Astrocyte of the cerebellum (primary cell): Measurements from ENCODE around the gene DMRT3.

Experiments used
- DNase-seq: peaks from one replicate; pipeline ENCODE4 v3.0.0-alpha.2; 2011; ENCODE audit warnings: low read depth
- H3K4me3 ChIP-seq: 2 replicates; pipeline ENCODE4 v1.5.1; 2011; ENCODE audit warnings: mild to moderate bottlenecking, low read depth, low read length, moderate library complexity
- CTCF ChIP-seq: IDR thresholded peaks from 2 replicates; pipeline ENCODE4 v1.5.1; 2012; ENCODE audit warnings: low read length, low read depth, moderate library complexity, mild to moderate bottlenecking; ENCODE audit errors: missing control alignments
- in situ Hi-C: cut with HindIII; loops from 2 replicates; pipeline ENCODE4 v1.10.0; 2017; ENCODE audit warnings: low sequenced_read_pairs

DMRT3 gene

DNA sequence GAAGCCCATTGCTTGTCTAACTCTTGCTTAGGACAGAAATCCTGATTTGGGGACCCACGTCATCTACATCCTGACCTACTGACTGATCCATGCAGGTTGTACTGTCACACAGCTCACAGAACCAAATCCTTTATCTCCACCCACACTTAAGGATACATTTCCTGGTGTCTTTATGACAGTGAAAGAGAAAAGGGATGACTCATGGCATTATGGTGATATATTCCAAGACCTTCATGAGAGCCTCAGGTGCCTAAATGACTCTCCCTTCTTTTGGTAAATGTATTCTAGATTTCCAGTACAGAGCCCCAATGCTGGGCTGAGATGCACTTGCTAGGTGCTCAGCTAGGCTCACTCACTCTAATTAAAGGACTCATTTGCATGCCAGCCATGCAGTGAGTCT, 47.7 kb downstream of the DMRT3 start:
- in situ Hi-C loops: no loop called here
- H3K4me3 ChIP-seq: no peak overlapping the region
- no peak for TF ChIP-seq CTCF
- DNase-seq: no peak

- DNase-seq: no peak
- TF ChIP-seq CTCF: no peak
- in situ Hi-C loops: no loop called here
- H3K4me3 ChIP-seq: no peak overlapping the region
Observed at GRCh38 chr9:1025131-1025530, 48.7 kb downstream of the DMRT3 start.

DNA sequence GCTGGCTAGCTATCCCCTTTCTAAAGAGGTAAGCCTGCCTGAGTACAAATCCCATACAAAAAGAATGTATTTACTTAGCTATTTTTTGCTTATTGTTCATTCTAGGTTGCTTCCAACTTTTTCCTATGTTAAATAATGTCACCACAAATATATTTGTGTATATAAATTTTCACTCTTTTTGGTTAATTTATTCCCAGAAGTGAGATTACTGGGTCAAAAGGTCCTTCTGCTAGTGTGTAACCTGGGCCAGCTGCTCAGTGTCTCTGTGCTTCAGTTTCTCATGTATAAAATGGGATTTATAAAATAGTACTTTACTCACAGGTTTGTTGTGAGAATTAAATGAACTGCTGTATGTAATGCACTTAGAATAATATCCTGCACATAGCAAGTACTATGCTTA, 49.8 kb downstream of the DMRT3 start:
- DNase-seq: no peak
- in situ Hi-C loops: no loop called here
- no peak for TF ChIP-seq CTCF
- H3K4me3 ChIP-seq: no peak overlapping the region

DNA sequence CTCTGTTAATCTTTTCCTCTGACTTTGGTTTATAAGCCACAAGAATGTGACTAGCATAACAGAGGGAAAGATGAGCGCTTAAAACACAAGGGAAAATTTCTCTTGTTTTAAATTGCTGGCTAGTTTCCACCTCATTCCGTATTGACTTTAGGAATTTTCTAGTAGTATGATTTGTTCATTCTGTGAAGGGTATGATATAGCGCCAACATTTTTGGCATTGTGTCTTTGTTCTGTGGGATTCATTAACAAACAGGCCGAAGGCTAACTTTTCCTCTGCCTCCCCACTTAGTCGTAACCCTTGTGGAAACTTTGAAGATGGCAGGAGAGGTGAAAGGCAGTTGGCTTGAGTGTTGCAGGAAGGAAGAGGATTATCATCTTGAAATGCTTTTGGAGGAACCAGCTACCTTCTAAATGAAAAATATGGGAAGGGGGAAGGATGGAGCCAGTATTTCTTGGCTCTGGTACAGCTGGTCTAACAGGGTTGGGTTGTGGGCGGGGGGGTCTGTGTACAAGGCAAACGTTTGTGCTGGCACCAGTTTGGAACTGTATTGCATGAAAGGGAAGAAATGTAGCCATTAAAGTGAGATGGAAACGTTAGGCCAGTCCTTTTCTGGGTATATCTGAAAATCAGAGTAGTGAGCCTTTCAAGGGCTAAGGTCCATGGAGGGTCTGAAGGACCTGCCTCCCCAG, 52.2 kb downstream of the DMRT3 start:
- in situ Hi-C loops: no loop called here
- TF ChIP-seq CTCF: no peak
- no peak for DNase-seq
- no peak overlapping the region for H3K4me3 ChIP-seq

GRCh38 chr9:1031951-1032601, 55.6 kb downstream of the DMRT3 start:
- DNase-seq: no peak
- no peak for TF ChIP-seq CTCF
- no peak overlapping the region for H3K4me3 ChIP-seq
- in situ Hi-C loops: no loop called here

DNA sequence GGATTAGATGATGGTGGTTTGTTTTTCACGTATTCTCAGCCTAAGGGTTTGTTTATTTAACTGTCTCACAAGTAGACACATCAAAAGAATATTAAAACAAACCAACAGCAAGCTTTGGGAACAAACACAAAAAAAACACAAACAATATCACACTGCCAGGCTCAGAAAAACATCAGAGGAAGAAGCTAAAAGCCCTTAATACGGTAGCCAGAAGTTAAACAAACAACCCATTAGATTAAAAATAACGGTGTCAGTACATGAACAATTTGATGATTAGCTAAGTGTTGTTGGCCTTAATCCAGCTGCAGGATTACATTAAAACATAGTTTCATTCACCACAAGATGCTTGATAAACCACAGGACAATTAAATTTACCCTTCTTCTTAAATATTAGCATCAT, 57.8 kb downstream of the DMRT3 start:
- TF ChIP-seq CTCF: no peak
- in situ Hi-C loops: no loop called here
- H3K4me3 ChIP-seq: no peak overlapping the region
- DNase-seq: no peak
